ENCODE data around the gene RNF157.
A peak's percentile ranks its signal among the peaks of the same experiment; 100 is the strongest.

RNF157 gene

DNA sequence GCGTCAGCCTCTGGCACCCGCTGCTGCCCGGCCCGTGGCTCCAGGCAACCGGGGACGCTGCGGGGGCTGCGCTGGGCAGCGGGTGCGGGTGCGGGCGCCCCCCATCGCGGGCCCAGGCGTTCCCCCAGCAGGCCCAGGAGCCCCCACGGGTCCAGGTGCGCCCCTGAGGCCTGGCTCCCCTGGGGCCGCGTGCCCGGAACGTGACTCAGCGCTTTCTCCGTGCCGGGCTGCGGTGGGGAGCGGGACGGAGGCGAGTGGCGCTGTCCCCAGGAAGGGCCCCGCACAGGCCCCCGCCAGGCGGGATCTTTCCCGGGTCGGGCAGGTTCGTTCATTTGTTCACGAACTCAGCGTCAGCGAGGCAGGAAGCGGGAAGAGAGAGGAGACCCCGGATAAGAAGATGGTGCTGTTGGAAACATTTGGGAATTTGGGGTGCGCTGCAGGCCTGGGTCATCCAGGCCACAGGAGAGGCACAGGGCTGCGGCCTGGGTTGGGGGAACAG, 118.3 kb downstream of the RNF157 start:
- no peak for DNase-seq

DNA sequence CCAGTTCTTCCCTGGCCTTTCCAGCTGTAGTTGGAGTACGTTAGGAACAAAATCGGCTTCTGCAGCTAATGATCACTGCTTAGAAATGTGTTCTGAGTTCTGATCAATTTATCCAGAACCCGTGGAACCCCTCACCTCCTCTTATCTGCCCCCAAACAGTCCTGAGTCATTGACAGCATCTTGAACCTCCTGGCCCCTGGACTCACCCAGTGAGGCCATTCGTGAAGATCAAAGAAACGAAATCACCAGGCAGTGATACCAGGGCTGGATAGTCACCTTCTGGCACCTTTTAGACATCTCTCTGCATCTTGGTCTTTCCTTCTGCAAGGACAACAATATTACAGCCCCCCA, 119.7 kb downstream of the RNF157 start:
- DNase-seq, result no peak

DNA sequence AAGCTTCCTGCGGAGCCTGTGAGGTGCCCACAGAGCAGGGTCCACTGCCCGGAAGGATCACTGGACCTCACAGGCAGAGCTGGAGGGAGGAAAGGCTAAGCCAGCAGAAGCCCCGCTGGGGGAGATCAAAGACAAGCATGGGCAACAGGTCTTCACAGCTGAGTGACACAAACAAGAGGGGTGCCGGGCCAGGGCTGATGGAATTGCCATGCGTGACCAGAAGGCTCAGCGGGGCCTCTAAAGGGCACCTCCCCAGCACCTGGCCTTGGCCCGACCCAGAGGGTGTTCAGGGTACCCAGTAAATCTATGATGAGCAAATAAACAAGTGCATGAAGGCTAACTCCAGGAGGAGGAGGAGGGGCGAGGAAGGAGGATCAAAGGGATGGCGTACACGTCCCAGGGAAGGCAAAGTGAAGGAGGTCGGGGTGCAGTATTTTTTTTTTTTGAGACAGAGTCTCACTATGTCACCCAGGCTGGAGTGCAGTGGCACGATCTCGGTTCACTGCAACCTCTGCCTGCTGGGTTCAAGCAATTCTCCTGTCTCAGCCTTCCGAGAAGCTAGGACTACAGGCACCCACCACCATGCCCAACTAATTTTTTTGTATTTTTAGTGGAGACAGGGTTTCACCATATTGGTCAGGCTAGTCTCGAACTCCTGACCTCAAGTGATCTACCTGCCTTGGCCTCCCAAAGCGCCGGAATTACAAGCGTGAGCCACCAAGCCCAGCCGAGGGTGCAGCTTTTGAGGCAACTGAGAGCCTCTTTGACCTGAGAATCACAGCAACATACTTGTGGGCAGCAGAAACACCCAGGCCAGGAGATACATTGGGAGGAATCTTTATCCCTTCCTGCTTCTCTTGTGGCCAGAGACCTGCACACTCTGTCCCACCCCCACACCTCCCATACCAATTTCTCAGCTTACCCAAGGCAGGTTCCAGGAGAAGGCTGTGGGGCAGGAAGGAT, 120.6 kb downstream of the RNF157 start:
- DNase-seq, result no peak

- no peak for DNase-seq
These were observed 125.0 kb downstream of the RNF157 start for GRCh38 chr17:76115138-76115754.

DNA sequence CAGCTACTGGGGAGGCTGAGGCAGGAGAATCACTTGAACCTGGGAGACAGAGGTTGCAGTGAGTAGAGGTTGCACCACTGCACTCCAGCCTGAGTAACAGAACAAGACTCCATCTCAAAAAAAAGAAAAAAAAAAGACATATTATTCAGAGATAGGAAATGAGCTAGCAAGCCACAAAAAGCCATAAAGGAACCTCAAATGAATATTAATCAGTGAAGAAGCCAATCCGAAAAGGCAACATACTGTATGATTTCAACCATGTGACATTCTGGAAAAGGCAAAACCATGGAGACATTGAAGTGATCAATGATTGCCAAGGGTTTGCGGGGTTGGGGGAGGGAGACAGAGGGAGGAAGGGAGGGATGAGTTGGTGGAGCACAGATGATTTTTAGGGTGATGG, 128.3 kb downstream of the RNF157 start:
- DNase-seq, result no peak

GRCh38 chr17:76107509-76107908, 132.8 kb downstream of the RNF157 start:
- no peak for DNase-seq

- no peak for DNase-seq
These were observed 133.6 kb downstream of the RNF157 start for GRCh38 chr17:76106703-76107102.

GRCh38 chr17:76104896-76105231, 135.4 kb downstream of the RNF157 start:
- DNase-seq, result no peak

DNA sequence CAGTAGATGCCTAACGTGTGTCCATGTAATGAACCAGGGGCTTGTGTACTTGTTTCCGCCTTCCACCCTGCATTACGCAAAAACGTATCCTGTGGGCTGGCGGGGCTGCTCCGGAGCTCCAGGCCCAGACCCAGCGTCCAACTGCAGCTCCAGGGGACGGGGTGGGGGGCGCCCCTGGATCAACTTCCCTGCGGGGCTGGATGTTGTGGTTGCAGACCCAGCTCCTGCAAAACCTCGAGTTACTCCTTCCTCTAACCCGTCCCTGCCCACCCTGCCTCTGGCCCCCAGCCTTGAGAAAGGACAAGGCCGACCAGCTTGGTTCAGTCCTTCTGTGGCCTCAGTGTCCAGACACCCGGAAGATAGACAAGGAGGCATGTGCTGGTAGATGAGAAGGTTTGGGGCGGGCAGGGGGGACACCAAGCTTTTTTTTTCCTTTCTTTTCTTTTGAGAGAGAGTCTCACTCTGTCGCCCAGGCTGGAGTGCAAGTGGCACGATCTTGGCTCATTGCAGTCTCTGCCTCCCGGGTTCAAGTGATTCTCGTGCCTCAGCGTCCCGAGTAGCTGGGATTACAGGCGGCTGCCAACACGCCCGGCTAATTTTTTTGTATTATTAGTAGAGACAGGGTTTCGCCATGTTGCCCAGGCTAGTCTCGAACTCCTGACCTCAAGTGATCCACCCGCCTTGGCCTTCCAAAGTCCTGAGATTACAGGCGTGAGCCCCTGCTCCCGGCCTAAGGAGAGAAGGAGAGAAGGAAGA, 136.0 kb downstream of the RNF157 start:
- DNase-seq, result no peak

- DNase-seq, result peak; percentile 94 to 98
These were observed 136.8 kb downstream of the RNF157 start, which contains the start of gene EXOC7 for GRCh38 chr17:76103274-76104139. EXOC7 (minus strand) TSS chr17:76103787; CDS start chr17:76103692, 95 bp downstream.

GRCh38 chr17:76102944-76103273, 137.4 kb downstream of the RNF157 start:
- no peak for DNase-seq

DNA sequence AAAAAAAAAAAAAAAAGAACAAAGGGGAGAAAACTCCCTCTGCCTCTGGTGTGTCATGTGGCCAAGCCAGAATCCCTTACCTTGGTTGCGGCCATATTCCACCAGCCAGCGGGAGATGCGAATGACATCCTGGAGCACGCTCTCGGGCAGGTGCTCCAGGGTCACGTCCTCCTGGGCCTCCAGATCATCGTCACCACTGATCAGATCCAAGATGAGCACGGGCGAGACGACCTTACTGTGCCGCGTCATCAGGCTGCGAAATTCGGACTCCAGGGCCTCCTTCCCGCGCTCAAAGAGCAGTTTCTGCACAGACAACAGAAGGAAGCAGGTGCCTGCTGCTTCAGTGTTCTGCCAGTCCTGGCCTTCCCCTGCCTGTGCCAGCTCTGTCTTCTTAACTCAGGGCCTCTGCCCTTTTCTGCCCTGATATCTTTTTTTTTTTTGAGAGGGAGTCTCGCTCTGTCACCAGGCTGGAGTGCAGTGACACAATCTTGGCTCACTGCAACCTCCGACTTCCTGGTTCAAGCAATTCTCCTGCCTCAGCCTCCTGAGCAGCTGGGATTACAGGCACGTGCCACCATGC, 142.5 kb downstream of the RNF157 start:
- no peak for DNase-seq

- no peak for DNase-seq
These were observed 144.3 kb downstream of the RNF157 start for GRCh38 chr17:76095943-76096342.

DNA sequence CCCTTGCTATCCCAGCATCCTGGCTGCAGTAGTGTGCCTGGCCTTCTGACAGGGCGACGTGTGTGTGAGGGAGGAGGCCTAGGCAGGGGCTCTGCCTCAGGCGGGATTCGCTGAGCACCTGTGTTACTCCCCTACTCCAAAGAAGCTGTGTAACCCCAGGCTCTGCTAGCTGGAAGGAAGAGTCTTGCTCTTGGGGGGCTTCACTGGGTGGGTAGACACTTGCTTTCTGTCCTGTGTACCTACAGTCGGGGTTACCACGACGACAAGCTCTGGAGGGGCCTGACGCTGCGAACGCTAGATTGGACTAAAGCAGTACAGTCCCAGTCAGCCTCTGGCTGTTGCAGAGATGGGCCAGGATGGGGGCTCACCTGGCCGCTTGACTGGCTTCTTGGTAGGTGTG, 146.2 kb downstream of the RNF157 start:
- DNase-seq, result no peak

DNA sequence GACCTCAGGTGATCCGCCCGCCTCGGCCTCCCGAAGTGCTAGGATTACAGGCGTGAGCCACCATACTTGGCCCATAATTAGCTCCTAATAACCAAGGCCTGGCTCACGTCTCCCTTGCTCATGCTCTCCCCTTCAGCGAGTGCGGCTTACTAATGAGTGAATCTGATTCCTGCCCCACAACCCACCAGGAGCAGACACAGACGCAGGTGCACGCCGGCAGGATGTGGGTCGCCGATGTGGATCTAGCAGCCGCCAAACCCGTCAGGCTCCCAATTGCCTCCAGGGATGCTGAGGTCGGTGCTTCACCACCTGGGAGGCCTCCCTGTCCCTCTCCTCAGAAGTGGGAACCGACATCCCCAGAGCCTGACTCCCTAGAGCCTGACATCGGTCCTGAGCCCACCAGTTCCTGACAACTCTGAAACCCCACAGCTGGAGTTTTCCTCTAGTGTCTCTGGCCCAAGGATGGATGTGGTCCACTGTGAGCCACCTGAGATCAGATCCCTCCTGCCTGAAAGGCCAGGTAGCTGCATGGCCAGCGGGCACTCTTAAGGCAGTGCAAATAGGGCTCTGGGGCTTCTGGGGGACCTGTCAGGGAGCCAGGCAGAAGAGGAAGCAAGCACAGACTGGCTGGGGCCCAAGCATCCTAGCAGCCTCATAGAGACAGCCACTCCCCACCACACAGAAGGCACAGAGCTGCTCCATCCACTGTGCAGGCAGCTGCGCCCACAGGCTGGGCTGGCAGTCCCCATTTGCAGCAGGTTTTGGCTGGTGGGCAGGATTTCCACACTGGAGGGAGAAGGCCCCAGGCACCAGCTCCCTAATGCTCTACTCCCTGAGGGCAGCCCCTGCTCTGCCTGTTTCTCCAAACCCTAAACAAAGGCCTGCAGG, 147.5 kb downstream of the RNF157 start:
- DNase-seq, result no peak

Data from NCI-H446 (cell line).